Subcutaneous abdominal adipose tissue (tissue), 5 donors: ENCODE data around the gene FAAH.
A peak's percentile ranks its signal among the peaks of the same experiment; 100 is the strongest.

Experiments
- H3K27ac ChIP-seq: one replicate; pipeline ENCODE4 v1.7.0; 2013; ENCODE audit warnings: low read depth, mild to moderate bottlenecking, inconsistent platforms, low read length, moderate library complexity
- H3K27me3 ChIP-seq, 5 donors: one replicate each; pipeline ENCODE4 v1.7.0; 2013; ENCODE audit warnings: low read length in 5 of 5, inconsistent platforms in 1 of 5; ENCODE audit not compliant: control insufficient read depth in 5 of 5, insufficient read depth in 4 of 5
- H3K36me3 ChIP-seq, 5 donors: one replicate each; pipeline ENCODE4 v1.7.0; 2013; ENCODE audit warnings: low read length in 5 of 5; ENCODE audit not compliant: control insufficient read depth in 5 of 5, insufficient read depth in 5 of 5
- H3K4me1 ChIP-seq, 5 donors: one replicate each; pipeline ENCODE4 v1.7.0; 2013; ENCODE audit warnings: low read length in 5 of 5, mild to moderate bottlenecking in 3 of 5, moderate library complexity in 1 of 5; ENCODE audit not compliant: control insufficient read depth in 5 of 5, insufficient read depth in 5 of 5
- H3K4me3 ChIP-seq, 5 donors: one replicate each; pipeline ENCODE4 v1.7.0; 2013; ENCODE audit warnings: low read length in 5 of 5, low read depth in 1 of 5
- H3K9ac ChIP-seq, 5 donors: one replicate each; pipeline ENCODE4 v1.7.0; 2013; ENCODE audit warnings: low read length in 5 of 5, mild to moderate bottlenecking in 4 of 5, moderate library complexity in 3 of 5
- H3K9me3 ChIP-seq, 5 donors: one replicate each; pipeline ENCODE4 v1.7.0; 2013; ENCODE audit warnings: low read length in 5 of 5; ENCODE audit not compliant: control insufficient read depth in 5 of 5
- donor health status: healthy.
- donor health status: healthy.
- donor health status: healthy.
- donor health status: healthy.
- donor health status: healthy.

Gene FAAH

GRCh38 chr1:46406881-46407608 is 12.9 kb downstream of the FAAH start:
- Histone ChIP-seq H3K27me3 (no peaks in the 10 kb centered on the region), H3K9ac (no peak overlapping the region), H3K27ac (no peak overlapping the region), H3K4me3 (no peak overlapping the region), H3K4me1 (peaks cover 2 to 15% (median 12%) of the 10 kb centered on the region in 5 donors), H3K36me3 (peaks cover 0 to 22% (median 13%) of the 10 kb centered on the region in 5 donors), H3K9me3 (no peaks in the 10 kb centered on the region)

GRCh38 chr1:46407636-46408035 is 13.5 kb downstream of the FAAH start:
- no peaks in the 10 kb centered on the region for H3K9me3 ChIP-seq
- no peak overlapping the region for H3K4me3 ChIP-seq
- no peaks in the 10 kb centered on the region for H3K27me3 ChIP-seq
- H3K36me3 ChIP-seq: peaks cover 0 to 22% (median 13%) of the 10 kb centered on the region in 5 donors
- peaks cover 0 to 10% (median 9%) of the 10 kb centered on the region in 5 donors for H3K4me1 ChIP-seq
- H3K27ac ChIP-seq: no peak overlapping the region
- no peak overlapping the region for H3K9ac ChIP-seq

- H3K27ac ChIP-seq: no peak overlapping the region
- no peaks in the 10 kb centered on the region for H3K27me3 ChIP-seq
- H3K9me3 ChIP-seq: no peaks in the 10 kb centered on the region
- H3K4me1 ChIP-seq: peaks cover 0 to 10% (median 9%) of the 10 kb centered on the region in 5 donors
- no peak overlapping the region for H3K9ac ChIP-seq
- peaks cover 0 to 29% (median 18%) of the 10 kb centered on the region in 5 donors for H3K36me3 ChIP-seq
- H3K4me3 ChIP-seq: no peak overlapping the region
These were observed 14.4 kb downstream of the FAAH start for GRCh38 chr1:46408356-46409062.

- Histone ChIP-seq H3K4me3 (no peak overlapping the region), H3K9me3 (no peaks in the 10 kb centered on the region), H3K27ac (no peak overlapping the region), H3K9ac (peak overlapping the region in 1 of 5 donors; percentile 16), H3K4me1 (peaks cover 0 to 10% (median 9%) of the 10 kb centered on the region in 5 donors), H3K36me3 (peaks cover 0 to 33% (median 22%) of the 10 kb centered on the region in 5 donors), H3K27me3 (no peaks in the 10 kb centered on the region)
These were observed 14.9 kb downstream of the FAAH start for GRCh38 chr1:46409063-46409372.

GRCh38 chr1:46410156-46411009 is 16.3 kb downstream of the FAAH start:
- Histone ChIP-seq H3K27me3 (no peaks in the 10 kb centered on the region), H3K27ac (no peak overlapping the region), H3K4me3 (no peak overlapping the region), H3K9me3 (no peaks in the 10 kb centered on the region), H3K4me1 (peaks cover 0 to 12% (median 9%) of the 10 kb centered on the region in 5 donors), H3K36me3 (peaks cover 0 to 26% (median 20%) of the 10 kb centered on the region in 5 donors), H3K9ac (no peak overlapping the region)

- Histone ChIP-seq H3K4me1 (peaks cover 0 to 12% (median 6%) of the 10 kb centered on the region in 5 donors), H3K36me3 (peaks cover 0 to 26% (median 20%) of the 10 kb centered on the region in 5 donors), H3K27ac (no peak overlapping the region), H3K27me3 (no peaks in the 10 kb centered on the region), H3K9me3 (no peaks in the 10 kb centered on the region), H3K9ac (no peak overlapping the region), H3K4me3 (no peak overlapping the region)
These were observed 16.9 kb downstream of the FAAH start for GRCh38 chr1:46411010-46411405.

- no peaks in the 10 kb centered on the region for H3K27me3 ChIP-seq
- peaks cover 0 to 26% (median 20%) of the 10 kb centered on the region in 5 donors for H3K36me3 ChIP-seq
- peaks cover 0 to 6% (median 2%) of the 10 kb centered on the region in 5 donors for H3K4me1 ChIP-seq
- no peak overlapping the region for H3K27ac ChIP-seq
- no peak overlapping the region for H3K4me3 ChIP-seq
- no peaks in the 10 kb centered on the region for H3K9me3 ChIP-seq
- H3K9ac ChIP-seq: no peak overlapping the region
These were observed 17.7 kb downstream of the FAAH start for GRCh38 chr1:46411601-46412341.

GRCh38 chr1:46412893-46413595 is 18.9 kb downstream of the FAAH start:
- Histone ChIP-seq H3K4me3 (no peak overlapping the region), H3K9me3 (no peaks in the 10 kb centered on the region), H3K36me3 (peaks cover 0 to 26% (median 20%) of the 10 kb centered on the region in 5 donors), H3K9ac (no peak overlapping the region), H3K27me3 (no peaks in the 10 kb centered on the region), H3K4me1 (peaks cover 0 to 4% (median 0%) of the 10 kb centered on the region in 5 donors), H3K27ac (no peak overlapping the region)

- H3K27me3 ChIP-seq: no peaks in the 10 kb centered on the region
- no peak overlapping the region for H3K27ac ChIP-seq
- H3K9ac ChIP-seq: no peak overlapping the region
- H3K4me1 ChIP-seq: peaks cover 0 to 4% (median 0%) of the 10 kb centered on the region in 5 donors
- H3K4me3 ChIP-seq: no peak overlapping the region
- H3K36me3 ChIP-seq: peaks cover 0 to 23% (median 16%) of the 10 kb centered on the region in 5 donors
- H3K9me3 ChIP-seq: no peaks in the 10 kb centered on the region
These were observed 19.5 kb downstream of the FAAH start for GRCh38 chr1:46413596-46413985.
